Measurements from ENCODE around the gene PDSS2.

PDSS2 gene

GRCh38 chr6:107244742-107245480 is 214.5 kb downstream of the PDSS2 start:
- Mint-ChIP-seq H3K4me3 (no peak overlapping the region), H3K27me3 (no peaks in the 10 kb centered on the region), H3K9me3 (no peaks in the 10 kb centered on the region), H3K4me1 (no peaks in the 10 kb centered on the region), H3K36me3 (ENCODE audit: low read depth) (peaks cover 4% of the 10 kb centered on the region), H3K27ac (no peak overlapping the region)
- ATAC-seq (no peak), DNase-seq (no peak)

- Mint-ChIP-seq H3K4me3 (no peak overlapping the region), H3K9me3 (no peaks in the 10 kb centered on the region), H3K4me1 (no peaks in the 10 kb centered on the region), H3K27me3 (no peaks in the 10 kb centered on the region), H3K27ac (no peak overlapping the region), H3K36me3 (ENCODE audit: low read depth) (peaks cover 4% of the 10 kb centered on the region)
- DNase-seq (no peak), ATAC-seq (no peak)
These were observed 215.2 kb downstream of the PDSS2 start for GRCh38 chr6:107244082-107244741.

- Mint-ChIP-seq H3K36me3 (ENCODE audit: low read depth) (peaks cover 6% of the 10 kb centered on the region), H3K27me3 (no peaks in the 10 kb centered on the region), H3K9me3 (no peaks in the 10 kb centered on the region), H3K4me1 (no peaks in the 10 kb centered on the region), H3K4me3 (no peak overlapping the region), H3K27ac (no peak overlapping the region)
- ATAC-seq (no peak), DNase-seq (no peak)
These were observed 215.9 kb downstream of the PDSS2 start for GRCh38 chr6:107243471-107243870.

- Mint-ChIP-seq H3K4me3 (no peak overlapping the region), H3K27me3 (no peaks in the 10 kb centered on the region), H3K36me3 (ENCODE audit: low read depth) (peaks cover 35% of the 10 kb centered on the region), H3K27ac (no peak overlapping the region), H3K9me3 (peaks cover 16% of the 10 kb centered on the region), H3K4me1 (no peaks in the 10 kb centered on the region)
- ATAC-seq: no peak
- no peak for DNase-seq
These were observed 221.2 kb downstream of the PDSS2 start for GRCh38 chr6:107237992-107238660.

- Mint-ChIP-seq H3K36me3 (ENCODE audit: low read depth) (peaks cover 30% of the 10 kb centered on the region), H3K4me1 (no peaks in the 10 kb centered on the region), H3K9me3 (peaks cover 16% of the 10 kb centered on the region), H3K4me3 (no peak overlapping the region), H3K27ac (no peak overlapping the region), H3K27me3 (no peaks in the 10 kb centered on the region)
- DNase-seq (no peak), ATAC-seq (no peak)
These were observed 223.9 kb downstream of the PDSS2 start for GRCh38 chr6:107235511-107235910.

- no peaks in the 10 kb centered on the region for H3K4me1 Mint-ChIP-seq
- peaks cover 30% of the 10 kb centered on the region for H3K36me3 Mint-ChIP-seq (ENCODE audit: low read depth)
- H3K9me3 Mint-ChIP-seq: peaks cover 16% of the 10 kb centered on the region
- H3K4me3 Mint-ChIP-seq: no peak overlapping the region
- DNase-seq (no peak), ATAC-seq (no peak)
- no peak overlapping the region for H3K27ac Mint-ChIP-seq
- H3K27me3 Mint-ChIP-seq: no peaks in the 10 kb centered on the region
These were observed 224.4 kb downstream of the PDSS2 start for GRCh38 chr6:107235007-107235406.

- no peak for ATAC-seq
- Mint-ChIP-seq H3K27me3 (no peaks in the 10 kb centered on the region), H3K27ac (no peak overlapping the region), H3K4me3 (no peak overlapping the region), H3K9me3 (peaks cover 12% of the 10 kb centered on the region), H3K36me3 (ENCODE audit: low read depth) (peaks cover 14% of the 10 kb centered on the region), H3K4me1 (no peaks in the 10 kb centered on the region)
- no peak for DNase-seq
These were observed 228.1 kb downstream of the PDSS2 start for GRCh38 chr6:107231243-107231642.

GRCh38 chr6:107230448-107230847 is 228.9 kb downstream of the PDSS2 start:
- no peak overlapping the region for H3K27ac Mint-ChIP-seq
- no peaks in the 10 kb centered on the region for H3K27me3 Mint-ChIP-seq
- H3K36me3 Mint-ChIP-seq (ENCODE audit: low read depth): peaks cover 6% of the 10 kb centered on the region
- no peak for DNase-seq
- ATAC-seq: no peak
- no peaks in the 10 kb centered on the region for H3K4me1 Mint-ChIP-seq
- H3K4me3 Mint-ChIP-seq: no peak overlapping the region
- peaks cover 6% of the 10 kb centered on the region for H3K9me3 Mint-ChIP-seq

- peaks cover 3% of the 10 kb centered on the region for H3K36me3 Mint-ChIP-seq (ENCODE audit: low read depth)
- H3K27me3 Mint-ChIP-seq: no peaks in the 10 kb centered on the region
- H3K4me3 Mint-ChIP-seq: no peak overlapping the region
- H3K9me3 Mint-ChIP-seq: peaks cover 1% of the 10 kb centered on the region
- H3K27ac Mint-ChIP-seq: no peak overlapping the region
- DNase-seq (no peak), ATAC-seq (no peak)
- no peaks in the 10 kb centered on the region for H3K4me1 Mint-ChIP-seq
These were observed 229.3 kb downstream of the PDSS2 start for GRCh38 chr6:107230024-107230423.

GRCh38 chr6:107228754-107229153 is 230.6 kb downstream of the PDSS2 start:
- no peak for ATAC-seq
- DNase-seq: no peak
- no peak overlapping the region for H3K4me3 Mint-ChIP-seq
- no peaks in the 10 kb centered on the region for H3K27me3 Mint-ChIP-seq
- no peaks in the 10 kb centered on the region for H3K4me1 Mint-ChIP-seq
- no peaks in the 10 kb centered on the region for H3K9me3 Mint-ChIP-seq
- H3K36me3 Mint-ChIP-seq (ENCODE audit: low read depth): no peaks in the 10 kb centered on the region
- no peak overlapping the region for H3K27ac Mint-ChIP-seq

GRCh38 chr6:107221519-107221918 is 237.8 kb downstream of the PDSS2 start:
- H3K4me1 Mint-ChIP-seq: no peaks in the 10 kb centered on the region
- no peaks in the 10 kb centered on the region for H3K27me3 Mint-ChIP-seq
- H3K36me3 Mint-ChIP-seq (ENCODE audit: low read depth): peaks cover 2% of the 10 kb centered on the region
- ATAC-seq (no peak), DNase-seq (no peak)
- no peaks in the 10 kb centered on the region for H3K9me3 Mint-ChIP-seq
- no peak overlapping the region for H3K27ac Mint-ChIP-seq
- H3K4me3 Mint-ChIP-seq: no peak overlapping the region

- H3K36me3 Mint-ChIP-seq (ENCODE audit: low read depth): peaks cover 2% of the 10 kb centered on the region
- H3K4me3 Mint-ChIP-seq: no peak overlapping the region
- DNase-seq (no peak), ATAC-seq (no peak)
- no peak overlapping the region for H3K27ac Mint-ChIP-seq
- no peaks in the 10 kb centered on the region for H3K4me1 Mint-ChIP-seq
- no peaks in the 10 kb centered on the region for H3K9me3 Mint-ChIP-seq
- H3K27me3 Mint-ChIP-seq: no peaks in the 10 kb centered on the region
These were observed 239.5 kb downstream of the PDSS2 start for GRCh38 chr6:107219851-107220250.

- no peak overlapping the region for H3K27ac Mint-ChIP-seq
- H3K36me3 Mint-ChIP-seq (ENCODE audit: low read depth): peaks cover 2% of the 10 kb centered on the region
- no peaks in the 10 kb centered on the region for H3K27me3 Mint-ChIP-seq
- DNase-seq: no peak
- no peaks in the 10 kb centered on the region for H3K9me3 Mint-ChIP-seq
- no peaks in the 10 kb centered on the region for H3K4me1 Mint-ChIP-seq
- no peak for ATAC-seq
- H3K4me3 Mint-ChIP-seq: no peak overlapping the region
These were observed 241.2 kb downstream of the PDSS2 start for GRCh38 chr6:107218142-107218541.

GRCh38 chr6:107217248-107217647 is 242.1 kb downstream of the PDSS2 start:
- no peak for DNase-seq
- Mint-ChIP-seq H3K27ac (no peak overlapping the region), H3K27me3 (no peaks in the 10 kb centered on the region), H3K9me3 (no peaks in the 10 kb centered on the region), H3K4me1 (no peaks in the 10 kb centered on the region), H3K36me3 (ENCODE audit: low read depth) (peaks cover 2% of the 10 kb centered on the region), H3K4me3 (no peak overlapping the region)
- no peak for ATAC-seq
